ENCODE measurements around the gene RPL14. TPM values are rescaled to one million over a fixed set of nuclear protein-coding genes. Genes with fewer than 3 reads are reported as not detected.
"Not testable (repeated sequence)": the region's sequence is repeated elsewhere in the genome, so short reads cannot be mapped to it uniquely, and the experiment has no call there.

Gene RPL14
- total and polyA plus RNA-seq, 4 donors: 149 to 1,146 (median 843) TPM

DNA sequence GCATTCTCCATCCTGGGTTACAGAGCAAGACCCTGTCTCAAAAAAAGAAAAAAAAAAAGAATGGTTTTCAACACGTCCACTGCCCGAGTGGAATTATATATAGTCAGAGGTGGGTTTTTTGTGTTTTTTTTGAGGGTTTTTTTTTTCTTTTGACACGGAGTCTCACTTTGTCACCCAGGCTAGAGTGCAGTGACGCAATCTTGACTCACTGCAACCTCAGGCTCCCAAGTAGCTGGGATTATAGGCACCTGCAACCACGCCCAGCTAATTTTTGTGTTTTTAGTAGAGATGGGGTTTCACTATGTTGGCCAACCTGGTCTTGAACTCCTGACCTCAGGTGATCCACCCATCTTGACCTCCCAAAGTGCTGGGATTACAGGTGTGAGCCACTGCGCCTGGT is 3.3 kb downstream of the RPL14 start:
- H3K4me1 ChIP-seq (ENCODE audit: control insufficient read depth, insufficient read depth, low read length); H3K9me3 ChIP-seq (ENCODE audit: control insufficient read depth, insufficient read depth, low read length); H3K27me3 ChIP-seq (ENCODE audit: control insufficient read depth, insufficient read depth, low read length); H3K4me3 ChIP-seq (ENCODE audit: low read depth, low read length); H3K27ac ChIP-seq (ENCODE audit: low read depth, low read length); DNase-seq (ENCODE audit: low read depth in 4 of 6, low spot score in 6 of 6): not testable (repeated sequence)
- 92% methylated on average over 4 of the region's 6 CpGs for WGBS (ENCODE audit: insufficient coverage)
- peaks cover 47% of the 10 kb centered on the region for H3K36me3 ChIP-seq (ENCODE audit: control insufficient read depth, insufficient read depth, low read length)

DNA sequence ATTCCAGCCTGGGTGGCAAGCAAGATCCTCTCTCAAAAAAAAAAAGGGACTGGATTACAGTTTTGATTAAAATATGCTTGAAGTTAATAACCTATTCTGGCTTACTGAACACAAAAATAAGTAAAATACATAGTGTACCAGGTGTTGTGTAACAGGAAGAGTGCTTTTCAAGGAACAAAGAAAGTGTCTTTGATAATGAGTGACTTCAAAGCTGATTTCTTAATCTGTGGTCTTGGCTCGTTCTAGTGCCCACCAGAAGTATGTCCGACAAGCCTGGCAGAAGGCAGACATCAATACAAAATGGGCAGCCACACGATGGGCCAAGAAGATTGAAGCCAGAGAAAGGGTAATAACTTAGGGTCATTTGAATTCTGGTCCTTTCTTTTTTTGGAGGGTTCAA is 4.0 kb downstream of the RPL14 start:
- peaks cover 51% of the 10 kb centered on the region for H3K36me3 ChIP-seq (ENCODE audit: control insufficient read depth, insufficient read depth, low read length)
- no peaks in the 10 kb centered on the region for H3K27me3 ChIP-seq (ENCODE audit: control insufficient read depth, insufficient read depth, low read length)
- H3K27ac ChIP-seq (ENCODE audit: low read depth, low read length): no peak overlapping the region
- H3K4me3 ChIP-seq (ENCODE audit: low read depth, low read length): no peak overlapping the region
- DNase-seq (ENCODE audit: low read depth in 4 of 6, low spot score in 6 of 6): no peak
- H3K4me1 ChIP-seq (ENCODE audit: control insufficient read depth, insufficient read depth, low read length): peaks cover 9% of the 10 kb centered on the region
- H3K9me3 ChIP-seq (ENCODE audit: control insufficient read depth, insufficient read depth, low read length): no peaks in the 10 kb centered on the region
- WGBS (ENCODE audit: insufficient coverage): 88% methylated on average over 3 of the region's 3 CpGs

DNA sequence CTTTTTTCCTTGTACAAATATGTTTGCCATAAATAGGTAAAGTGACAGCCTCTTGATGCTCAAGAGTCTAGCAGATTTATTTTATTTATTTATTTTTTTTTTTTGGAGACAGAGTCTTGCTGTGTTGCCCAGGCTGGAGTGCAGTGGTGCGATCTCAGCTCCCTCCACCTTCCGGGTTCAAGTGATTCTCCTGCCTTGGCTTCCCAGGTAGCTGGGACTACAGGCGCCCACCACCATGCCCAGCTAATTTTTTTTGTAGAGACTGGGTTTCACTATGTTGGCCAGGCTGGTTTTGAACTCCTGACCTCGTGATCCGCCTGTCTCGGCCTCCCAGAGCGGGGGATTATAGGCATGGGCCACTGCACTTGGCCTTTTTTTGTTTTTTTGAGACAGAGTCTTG is 5.7 kb downstream of the RPL14 start:
- H3K36me3 ChIP-seq (ENCODE audit: control insufficient read depth, insufficient read depth, low read length): peaks cover 53% of the 10 kb centered on the region
- H3K4me1 ChIP-seq (ENCODE audit: control insufficient read depth, insufficient read depth, low read length); H3K4me3 ChIP-seq (ENCODE audit: low read depth, low read length); H3K27me3 ChIP-seq (ENCODE audit: control insufficient read depth, insufficient read depth, low read length); H3K9me3 ChIP-seq (ENCODE audit: control insufficient read depth, insufficient read depth, low read length); DNase-seq (ENCODE audit: low read depth in 4 of 6, low spot score in 6 of 6); H3K27ac ChIP-seq (ENCODE audit: low read depth, low read length): not testable (repeated sequence)
- 94% methylated on average over 7 of the region's 7 CpGs for WGBS (ENCODE audit: insufficient coverage)

DNA sequence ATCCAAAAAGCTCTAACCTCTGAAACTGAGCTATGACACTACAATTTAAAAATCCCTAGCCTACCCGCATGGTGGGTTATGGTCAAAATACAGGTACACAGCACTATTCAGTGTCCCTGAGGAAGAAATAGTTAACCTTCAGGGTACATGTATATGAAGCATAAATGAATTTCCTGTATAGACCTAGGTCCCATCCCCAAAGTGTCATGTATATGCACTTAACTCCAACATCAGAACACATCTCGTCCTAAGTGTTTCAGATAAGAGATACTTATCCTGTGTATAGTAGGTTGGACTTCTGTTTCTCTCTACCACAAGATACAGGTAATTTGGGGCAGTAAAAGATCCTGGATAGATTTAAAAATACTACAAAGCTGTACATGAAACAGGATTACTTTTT is 6.4 kb downstream of the RPL14 start:
- H3K4me1 ChIP-seq (ENCODE audit: control insufficient read depth, insufficient read depth, low read length): peaks cover 4% of the 10 kb centered on the region
- no peak for DNase-seq (ENCODE audit: low read depth in 4 of 6, low spot score in 6 of 6)
- no peaks in the 10 kb centered on the region for H3K27me3 ChIP-seq (ENCODE audit: control insufficient read depth, insufficient read depth, low read length)
- H3K36me3 ChIP-seq (ENCODE audit: control insufficient read depth, insufficient read depth, low read length): peaks cover 51% of the 10 kb centered on the region
- no CpG with 5 or more reads among the region's 2 CpGs for WGBS (ENCODE audit: insufficient coverage)
- H3K9me3 ChIP-seq (ENCODE audit: control insufficient read depth, insufficient read depth, low read length): no peaks in the 10 kb centered on the region
- no peak overlapping the region for H3K4me3 ChIP-seq (ENCODE audit: low read depth, low read length)
- H3K27ac ChIP-seq (ENCODE audit: low read depth, low read length): no peak overlapping the region

DNA sequence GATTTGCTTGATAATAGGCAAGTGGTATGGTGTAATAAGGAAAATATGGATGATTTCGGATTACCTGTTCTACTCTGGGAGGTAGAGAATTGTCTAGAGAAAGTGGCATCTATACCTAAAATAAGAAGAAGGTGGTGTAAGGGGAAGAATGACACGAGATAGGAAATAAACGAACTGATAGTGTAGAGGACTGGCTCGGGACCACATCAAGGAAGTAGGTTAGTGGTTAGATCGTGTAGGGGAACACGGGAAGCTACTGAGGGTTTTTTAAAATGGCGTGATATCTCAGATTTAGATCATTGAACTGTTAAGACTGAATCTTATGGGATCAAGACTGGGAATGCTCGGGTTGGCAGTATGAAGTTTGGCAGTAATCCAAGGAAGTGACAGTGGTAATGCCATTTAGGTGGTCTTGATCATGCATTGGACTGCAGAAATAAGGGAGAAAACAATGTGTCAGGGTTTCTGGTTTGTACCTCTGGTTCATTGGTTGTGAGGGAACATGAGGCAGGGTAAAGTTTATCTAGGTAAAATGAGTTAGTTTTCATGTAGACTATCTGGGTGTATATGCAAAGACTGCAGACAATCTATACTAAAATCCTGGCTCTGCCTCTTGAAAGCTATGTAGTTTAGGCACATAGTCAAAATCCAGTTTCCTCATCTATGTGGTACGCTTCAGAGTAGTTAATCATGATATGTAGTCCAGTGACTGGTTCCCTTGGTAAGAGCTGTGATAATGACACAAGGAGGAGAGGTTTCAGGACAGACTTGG is 7.4 kb downstream of the RPL14 start:
- Histone ChIP-seq H3K9me3 (ENCODE audit: control insufficient read depth, insufficient read depth, low read length) (no peaks in the 10 kb centered on the region), H3K27ac (ENCODE audit: low read depth, low read length) (no peak overlapping the region), H3K4me3 (ENCODE audit: low read depth, low read length) (no peak overlapping the region), H3K4me1 (ENCODE audit: control insufficient read depth, insufficient read depth, low read length) (no peaks in the 10 kb centered on the region), H3K36me3 (ENCODE audit: control insufficient read depth, insufficient read depth, low read length) (peaks cover 44% of the 10 kb centered on the region), H3K27me3 (ENCODE audit: control insufficient read depth, insufficient read depth, low read length) (no peaks in the 10 kb centered on the region)
- DNase-seq (ENCODE audit: low read depth in 4 of 6, low spot score in 6 of 6): no peak
- WGBS (ENCODE audit: insufficient coverage): 81% methylated on average over 8 of the region's 9 CpGs

DNA sequence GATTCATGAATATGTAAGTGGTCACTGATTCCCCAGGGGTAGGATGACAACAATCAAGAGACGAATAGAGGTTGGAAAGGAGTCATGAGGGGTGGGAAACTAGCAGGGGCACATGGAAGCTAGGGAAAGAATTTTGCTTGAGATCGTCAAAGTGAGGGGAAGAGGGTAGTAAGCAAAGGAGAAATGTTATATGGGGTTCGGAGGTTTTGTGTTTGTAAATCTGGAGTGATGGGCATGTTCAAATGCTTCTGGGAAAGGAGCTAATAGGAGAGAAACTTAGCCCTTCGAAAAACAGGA is 7.9 kb downstream of the RPL14 start:
- Histone ChIP-seq H3K4me3 (ENCODE audit: low read depth, low read length) (no peak overlapping the region), H3K9me3 (ENCODE audit: control insufficient read depth, insufficient read depth, low read length) (no peaks in the 10 kb centered on the region), H3K27me3 (ENCODE audit: control insufficient read depth, insufficient read depth, low read length) (no peaks in the 10 kb centered on the region), H3K4me1 (ENCODE audit: control insufficient read depth, insufficient read depth, low read length) (no peaks in the 10 kb centered on the region), H3K36me3 (ENCODE audit: control insufficient read depth, insufficient read depth, low read length) (peaks cover 39% of the 10 kb centered on the region), H3K27ac (ENCODE audit: low read depth, low read length) (no peak overlapping the region)
- 68% methylated on average over 4 of the region's 4 CpGs for WGBS (ENCODE audit: insufficient coverage)
- DNase-seq (ENCODE audit: low read depth in 4 of 6, low spot score in 6 of 6): no peak

DNA sequence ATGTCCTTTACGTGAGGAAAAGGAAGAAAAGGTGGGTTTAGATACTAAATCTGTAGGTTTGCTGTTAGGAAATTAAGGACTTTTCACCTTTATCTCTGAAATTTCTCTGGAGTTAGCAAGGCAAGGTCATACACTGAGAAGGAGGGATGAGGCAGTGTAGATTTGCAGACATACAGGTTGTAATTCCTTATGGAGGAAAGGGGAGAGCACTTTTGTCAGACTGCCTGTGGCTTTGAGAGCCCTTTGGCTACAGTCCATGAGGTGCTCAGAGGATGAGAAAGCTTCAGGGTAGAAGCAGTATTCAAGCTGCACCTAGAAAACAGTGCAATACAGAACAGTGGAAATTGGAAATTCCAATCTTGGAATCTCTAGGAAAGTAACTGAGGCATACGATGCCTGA is 8.3 kb downstream of the RPL14 start:
- H3K36me3 ChIP-seq (ENCODE audit: control insufficient read depth, insufficient read depth, low read length): peaks cover 35% of the 10 kb centered on the region
- WGBS (ENCODE audit: insufficient coverage): 95% methylated on average over 2 of the region's 2 CpGs
- no peak for DNase-seq (ENCODE audit: low read depth in 4 of 6, low spot score in 6 of 6)
- no peaks in the 10 kb centered on the region for H3K9me3 ChIP-seq (ENCODE audit: control insufficient read depth, insufficient read depth, low read length)
- no peak overlapping the region for H3K4me3 ChIP-seq (ENCODE audit: low read depth, low read length)
- H3K27ac ChIP-seq (ENCODE audit: low read depth, low read length): no peak overlapping the region
- H3K4me1 ChIP-seq (ENCODE audit: control insufficient read depth, insufficient read depth, low read length): no peaks in the 10 kb centered on the region
- H3K27me3 ChIP-seq (ENCODE audit: control insufficient read depth, insufficient read depth, low read length): no peaks in the 10 kb centered on the region

DNA sequence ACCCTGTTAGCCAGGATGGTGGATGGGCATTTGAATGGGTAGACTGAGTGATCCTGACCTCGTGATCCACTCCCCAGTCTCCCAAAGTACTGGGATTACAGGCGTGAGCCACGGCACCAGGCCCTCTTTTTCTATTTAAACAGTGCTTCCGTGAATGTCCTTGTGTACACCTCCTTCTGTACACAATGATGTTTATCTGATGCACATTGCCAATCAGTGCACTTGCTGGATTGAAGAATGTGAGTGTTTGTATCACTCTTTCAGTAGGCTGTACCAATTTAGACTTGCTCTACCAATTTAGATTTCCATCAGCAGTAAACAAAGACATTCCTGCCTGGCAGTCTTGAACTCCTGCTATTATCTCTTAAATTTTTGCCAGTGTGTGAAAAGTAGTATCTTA is 10.9 kb downstream of the RPL14 start:
- Histone ChIP-seq H3K27me3 (ENCODE audit: control insufficient read depth, insufficient read depth, low read length) (no peaks in the 10 kb centered on the region), H3K4me3 (ENCODE audit: low read depth, low read length) (no peak overlapping the region), H3K4me1 (ENCODE audit: control insufficient read depth, insufficient read depth, low read length) (no peaks in the 10 kb centered on the region), H3K27ac (ENCODE audit: low read depth, low read length) (no peak overlapping the region), H3K9me3 (ENCODE audit: control insufficient read depth, insufficient read depth, low read length) (no peaks in the 10 kb centered on the region), H3K36me3 (ENCODE audit: control insufficient read depth, insufficient read depth, low read length) (peaks cover 17% of the 10 kb centered on the region)
- no peak for DNase-seq (ENCODE audit: low read depth in 4 of 6, low spot score in 6 of 6)
- WGBS (ENCODE audit: insufficient coverage): 93% methylated on average over 3 of the region's 4 CpGs

DNA sequence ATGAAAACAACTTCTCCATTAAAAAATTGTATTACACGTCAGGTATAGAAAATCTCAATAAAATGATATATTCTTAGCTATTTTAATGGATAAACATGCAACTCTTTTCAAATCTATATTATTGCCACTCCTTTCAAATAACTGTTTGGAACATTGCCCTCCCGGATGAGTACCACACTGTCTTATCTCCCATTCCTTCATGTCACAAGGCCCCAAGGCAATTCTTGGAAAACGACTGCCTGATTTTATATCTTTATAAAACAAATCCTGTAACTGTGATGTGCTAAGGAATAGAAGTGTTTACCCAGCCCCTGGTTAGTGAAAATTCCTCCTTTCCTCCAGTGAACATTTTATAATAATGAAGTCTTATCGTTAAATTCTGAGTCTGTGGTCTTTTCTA is 13.6 kb downstream of the RPL14 start:
- DNase-seq (ENCODE audit: low read depth in 4 of 6, low spot score in 6 of 6): no peak
- H3K27me3 ChIP-seq (ENCODE audit: control insufficient read depth, insufficient read depth, low read length): no peaks in the 10 kb centered on the region
- no peaks in the 10 kb centered on the region for H3K4me1 ChIP-seq (ENCODE audit: control insufficient read depth, insufficient read depth, low read length)
- peaks cover 7% of the 10 kb centered on the region for H3K36me3 ChIP-seq (ENCODE audit: control insufficient read depth, insufficient read depth, low read length)
- no peak overlapping the region for H3K27ac ChIP-seq (ENCODE audit: low read depth, low read length)
- no peak overlapping the region for H3K4me3 ChIP-seq (ENCODE audit: low read depth, low read length)
- H3K9me3 ChIP-seq (ENCODE audit: control insufficient read depth, insufficient read depth, low read length): no peaks in the 10 kb centered on the region
- no CpG with 5 or more reads among the region's 4 CpGs for WGBS (ENCODE audit: insufficient coverage)

Data from spinal cord (tissue), 10 donors.